ENCODE data around the gene KCNG1. TPM values are rescaled to one million over a fixed set of nuclear protein-coding genes. Genes with fewer than 3 reads are reported as not detected.

Gene KCNG1
- total RNA-seq = 2.0 and 2.5 TPM in 2 replicates

DNA sequence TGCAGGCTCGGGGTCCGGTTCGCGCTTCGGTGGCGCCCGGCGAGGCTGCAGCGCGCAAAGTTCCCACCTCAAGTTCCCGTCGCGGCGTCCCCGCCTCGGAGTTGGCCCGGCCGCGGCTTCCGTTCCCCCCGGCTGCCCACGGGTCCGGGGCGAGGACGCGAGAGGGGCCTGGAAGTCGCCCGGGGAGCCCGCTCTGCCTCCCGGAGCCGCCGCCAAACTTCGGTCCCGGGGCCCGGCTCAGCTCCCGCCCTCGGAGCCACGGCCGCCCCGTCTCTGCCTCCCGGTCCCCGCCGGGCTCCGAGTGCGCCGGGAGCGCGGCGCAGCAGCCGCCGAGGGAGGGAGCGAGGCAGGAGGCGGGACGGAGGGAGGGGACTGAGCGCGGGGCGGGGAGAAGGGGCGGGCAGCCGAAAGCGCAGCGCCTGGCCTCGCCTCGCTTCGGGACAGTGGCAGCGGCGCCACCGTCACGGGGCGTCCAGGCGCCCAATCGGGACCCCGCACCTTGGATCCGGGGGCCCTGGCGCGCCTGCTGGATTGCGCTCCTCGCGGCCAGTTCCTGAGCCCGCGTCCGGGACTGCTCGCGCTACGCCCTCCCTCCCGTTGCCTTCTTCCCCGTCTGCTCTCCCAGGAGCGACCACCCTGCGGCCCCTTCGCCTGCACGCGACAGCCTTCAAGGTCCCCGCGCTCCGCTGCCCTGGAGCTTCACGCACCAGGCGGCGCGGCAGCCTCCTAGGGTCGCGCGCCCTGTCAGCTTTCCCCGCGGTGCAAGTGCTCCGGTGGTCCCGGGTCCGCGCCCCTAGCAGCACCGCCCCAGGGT lies at the start of gene KCNG1:
Gene KCNG1 (minus strand): TSS at position 305 of the 814 bp plus-strand sequence. CDS start 12,769 bp downstream, outside the sequence.

DNA sequence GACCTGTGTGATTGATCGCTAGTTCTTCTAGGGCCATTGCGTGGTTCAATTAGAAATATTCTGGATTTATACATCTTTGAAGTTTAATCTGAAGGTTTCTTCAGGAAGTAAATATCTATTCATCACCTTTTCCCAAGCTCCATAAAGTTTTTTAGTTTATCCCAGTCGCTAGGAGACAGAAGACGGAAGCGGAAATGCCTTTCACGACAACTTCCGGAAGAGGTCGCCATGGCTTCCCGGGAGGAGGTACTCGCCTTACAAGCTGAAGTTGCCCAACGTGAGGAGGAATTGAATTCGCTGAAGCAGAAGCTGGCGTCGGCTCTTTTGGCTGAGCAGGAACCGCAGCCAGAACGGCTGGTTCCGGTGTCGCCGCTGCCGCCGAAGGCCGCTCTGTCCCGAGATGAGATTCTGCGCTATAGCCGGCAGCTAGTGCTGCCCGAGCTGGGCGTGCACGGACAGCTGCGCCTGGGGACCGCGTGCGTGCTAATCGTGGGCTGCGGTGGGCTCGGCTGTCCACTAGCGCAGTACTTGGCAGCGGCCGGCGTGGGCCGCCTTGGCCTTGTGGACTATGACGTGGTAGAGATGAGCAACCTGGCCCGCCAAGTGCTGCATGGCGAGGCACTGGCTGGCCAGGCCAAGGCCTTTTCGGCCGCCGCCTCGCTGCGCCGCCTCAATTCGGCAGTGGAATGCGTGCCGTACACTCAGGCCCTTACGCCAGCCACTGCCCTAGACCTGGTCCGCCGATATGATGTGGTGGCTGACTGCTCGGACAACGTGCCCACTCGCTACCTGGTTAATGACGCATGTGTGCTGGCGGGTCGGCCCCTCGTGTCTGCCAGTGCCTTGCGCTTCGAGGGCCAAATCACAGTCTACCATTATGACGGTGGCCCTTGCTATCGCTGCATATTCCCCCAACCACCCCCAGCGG lies 64.0 kb downstream of the KCNG1 start, which contains the start of gene MOCS3:
Gene MOCS3 (plus strand): TSS at position 204 of the 928 bp plus-strand sequence. CDS start 25 bp downstream, at position 229.

DNA sequence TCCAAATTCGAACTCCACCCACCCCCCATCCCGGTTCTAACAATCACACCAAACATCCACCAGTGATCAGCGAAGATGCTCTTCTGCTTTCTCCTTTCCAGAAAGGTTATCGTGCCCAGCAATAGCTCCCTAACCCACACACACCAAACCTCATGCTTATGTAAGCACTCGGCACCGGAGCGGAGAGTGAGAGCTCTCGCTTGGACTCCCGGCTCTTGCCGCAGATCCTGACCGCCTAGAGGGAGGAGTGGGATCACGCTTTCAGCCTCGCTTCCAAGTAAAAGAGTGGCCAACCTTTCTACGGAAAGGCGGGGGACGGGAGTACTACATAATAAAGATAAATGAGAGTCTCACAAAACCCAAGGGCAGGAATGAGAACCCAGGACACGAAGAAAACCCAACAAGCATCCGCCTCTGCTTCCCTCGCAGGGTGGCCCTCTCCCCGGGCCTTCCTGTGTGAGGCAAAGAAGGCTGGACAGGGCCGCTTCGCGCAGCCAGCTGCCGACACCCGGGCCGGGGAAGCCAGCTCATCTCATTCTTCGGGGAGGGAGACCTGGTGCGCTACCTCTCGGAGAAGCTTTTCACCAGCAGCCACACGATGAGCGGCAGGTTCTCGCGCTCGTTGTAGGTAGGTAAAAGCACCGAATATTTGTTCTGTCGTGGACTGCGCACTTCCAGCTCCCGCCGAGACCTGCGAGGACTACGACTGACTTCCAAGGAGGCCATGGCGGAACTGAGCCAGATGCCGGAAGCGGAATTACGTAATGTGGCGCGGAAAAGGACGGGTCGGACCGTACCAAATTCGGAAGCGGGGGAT lies 64.9 kb downstream of the KCNG1 start, which contains the start of gene DPM1:
Gene DPM1 (minus strand): TSS at position 735 of the 817 bp plus-strand sequence. CDS start 9 bp downstream, at position 726.

Other genes starting within 250 kb of the KCNG1 start
- 1.1 and 1.3 TPM in 2 replicates for gene BCAS4, start 228.0 kb downstream of the KCNG1 start, total RNA-seq
- 35.3 and 35.6 TPM in 2 replicates for gene ADNP, start 91.7 kb downstream of the KCNG1 start, total RNA-seq
- gene DPM1, start 64.6 kb downstream of the KCNG1 start, total RNA-seq = 49.3 and 73.3 TPM in 2 replicates
- gene MOCS3, start 64.3 kb downstream of the KCNG1 start, total RNA-seq = 9.5 TPM in 2 replicates

All from vein endothelial cell (primary cell).